Immature natural killer cell (primary cell): ENCODE measurements around the gene LIN7A. TPM values are rescaled to one million over a fixed set of nuclear protein-coding genes. Genes with fewer than 3 reads are reported as not detected.
"Not testable (repeated sequence)": the region's sequence is repeated elsewhere in the genome, so short reads cannot be mapped to it uniquely, and the experiment has no call there.

Source experiments
- DNase-seq, 3 donors: peaks; one replicate each; pipeline ENCODE4 v3.0.0; 2022; ENCODE audit warnings: mixed read lengths in 1 of 3
- H3K27ac Mint-ChIP-seq, 6 donors: one replicate each; pipeline ENCODE4 v1.8.0; 2020; ENCODE audit warnings: mixed read lengths in 6 of 6, mild to moderate bottlenecking in 5 of 6, inconsistent platforms in 4 of 6, moderate library complexity in 3 of 6
- H3K27me3 Mint-ChIP-seq, 3 donors: one replicate each; pipeline ENCODE4 v1.8.0; 2020 to 2021; ENCODE audit warnings: low read depth in 3 of 3, mild to moderate bottlenecking in 3 of 3, mixed read lengths in 3 of 3, moderate library complexity in 3 of 3, inconsistent platforms in 1 of 3
- H3K36me3 Mint-ChIP-seq, 3 donors: one replicate each; pipeline ENCODE4 v1.8.0; 2020; ENCODE audit warnings: mixed read lengths in 3 of 3, inconsistent platforms in 2 of 3, mild to moderate bottlenecking in 2 of 3
- H3K4me1 Mint-ChIP-seq, 2 donors: one replicate each; pipeline ENCODE4 v1.8.0; 2020; ENCODE audit warnings: inconsistent platforms in 2 of 2, mild to moderate bottlenecking in 2 of 2, mixed read lengths in 2 of 2, moderate library complexity in 1 of 2
- H3K4me3 Mint-ChIP-seq, 5 donors: one replicate each; pipeline ENCODE4 v1.8.0; 2020; ENCODE audit warnings: mild to moderate bottlenecking in 5 of 5, mixed read lengths in 5 of 5, inconsistent platforms in 3 of 5, moderate library complexity in 3 of 5
- H3K9me3 Mint-ChIP-seq, 6 donors: one replicate each; pipeline ENCODE4 v1.8.0; 2020; ENCODE audit warnings: mild to moderate bottlenecking in 6 of 6, mixed read lengths in 6 of 6, inconsistent platforms in 4 of 6, moderate library complexity in 3 of 6
- polyA plus RNA-seq, 3 donors: library from polyadenylated mRNA; unstranded; fragments of 300-500 nt; fragmentation: Illumina TruSeq; gene quantifications; one replicate each; pipeline ENCODE4 v1.2.3, GENCODE V29; 2021

Gene LIN7A
- polyA plus RNA-seq, 3 donors from 2014 or later: 0.35 TPM; not detected in 2

DNA sequence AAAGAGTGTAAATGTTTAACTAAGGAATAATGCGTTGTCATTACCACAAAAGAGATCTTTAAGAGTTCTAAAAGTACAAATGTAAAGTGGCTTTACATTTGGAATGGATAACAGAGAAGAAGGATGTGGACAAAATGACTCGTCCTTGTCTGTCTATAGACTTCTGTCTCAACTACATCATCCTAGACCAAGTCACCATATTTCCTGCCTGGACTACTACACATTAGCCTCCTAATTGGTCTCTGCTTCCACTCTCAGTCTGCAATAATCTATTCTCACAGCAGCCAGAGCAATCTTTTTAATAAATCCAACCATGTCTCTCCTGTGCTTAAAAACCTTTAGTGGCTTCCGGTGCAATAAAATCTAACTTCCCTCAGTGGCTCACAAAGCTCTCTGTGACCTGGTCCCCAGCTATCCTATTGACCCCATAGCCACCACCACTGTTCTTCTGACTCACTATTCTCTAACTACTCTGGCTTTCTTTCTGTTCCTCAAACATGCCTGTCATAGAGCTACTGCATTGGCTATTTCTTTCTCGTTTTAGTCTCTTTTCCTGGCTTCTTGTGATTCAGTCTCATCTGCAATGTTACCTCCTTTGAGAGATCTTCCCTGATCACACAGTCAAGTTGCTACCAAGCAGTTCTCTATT, 130.0 kb downstream of the LIN7A start:
- no peak for DNase-seq
- Mint-ChIP-seq H3K27me3 (peaks cover 2% of the 10 kb centered on the region in 3 donors), H3K4me3 (no peak overlapping the region), H3K4me1 (no peaks in the 10 kb centered on the region), H3K9me3 (peaks cover 2 to 33% (median 9%) of the 10 kb centered on the region in 6 donors), H3K27ac (no peak overlapping the region), H3K36me3 (no peaks in the 10 kb centered on the region)

- Mint-ChIP-seq H3K9me3 (peaks cover 3 to 21% (median 9%) of the 10 kb centered on the region in 6 donors), H3K4me3 (no peak overlapping the region), H3K27ac (no peak overlapping the region), H3K27me3 (peaks cover 2% of the 10 kb centered on the region in 3 donors), H3K36me3 (no peaks in the 10 kb centered on the region), H3K4me1 (no peaks in the 10 kb centered on the region)
- DNase-seq: no peak
Measured at GRCh38 chr12:80805106-80805505, 132.6 kb downstream of the LIN7A start.

GRCh38 chr12:80802652-80803400, 134.9 kb downstream of the LIN7A start:
- no peak for DNase-seq
- Mint-ChIP-seq H3K9me3 (peaks cover 4 to 22% (median 12%) of the 10 kb centered on the region in 6 donors), H3K4me1 (no peaks in the 10 kb centered on the region), H3K27ac (no peak overlapping the region), H3K27me3 (peaks cover 0 to 2% (median 0%) of the 10 kb centered on the region in 3 donors), H3K4me3 (no peak overlapping the region), H3K36me3 (no peaks in the 10 kb centered on the region)

DNA sequence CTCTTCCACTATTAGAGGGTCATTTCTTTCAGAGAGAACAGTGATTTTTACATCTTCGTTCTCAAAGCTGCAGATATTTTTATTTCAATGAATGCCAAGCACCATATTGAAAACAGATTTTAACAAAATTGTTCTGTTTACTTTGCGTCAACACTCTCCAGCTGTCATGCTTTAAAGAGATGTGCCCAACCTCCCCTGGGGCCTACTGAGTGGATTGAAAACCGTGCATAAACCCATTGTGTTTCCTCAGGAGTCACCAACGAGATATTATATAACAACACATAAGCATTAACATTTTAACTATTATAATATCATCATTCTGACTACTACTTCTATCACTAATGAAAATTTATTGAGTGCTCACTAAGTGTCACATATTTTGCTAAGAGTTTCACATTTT, 139.5 kb downstream of the LIN7A start:
- Mint-ChIP-seq H3K27me3 (no peaks in the 10 kb centered on the region), H3K4me3 (no peak overlapping the region), H3K9me3 (peaks cover 0 to 13% (median 3%) of the 10 kb centered on the region in 6 donors), H3K4me1 (no peaks in the 10 kb centered on the region), H3K27ac (no peak overlapping the region), H3K36me3 (no peaks in the 10 kb centered on the region)
- DNase-seq: no peak

GRCh38 chr12:80794551-80794950, 143.2 kb downstream of the LIN7A start:
- no peak for DNase-seq
- no peaks in the 10 kb centered on the region for H3K27me3 Mint-ChIP-seq
- peaks cover 0 to 9% (median 3%) of the 10 kb centered on the region in 6 donors for H3K9me3 Mint-ChIP-seq
- no peaks in the 10 kb centered on the region for H3K4me1 Mint-ChIP-seq
- H3K36me3 Mint-ChIP-seq: no peaks in the 10 kb centered on the region
- H3K27ac Mint-ChIP-seq: no peak overlapping the region
- H3K4me3 Mint-ChIP-seq: no peak overlapping the region

DNA sequence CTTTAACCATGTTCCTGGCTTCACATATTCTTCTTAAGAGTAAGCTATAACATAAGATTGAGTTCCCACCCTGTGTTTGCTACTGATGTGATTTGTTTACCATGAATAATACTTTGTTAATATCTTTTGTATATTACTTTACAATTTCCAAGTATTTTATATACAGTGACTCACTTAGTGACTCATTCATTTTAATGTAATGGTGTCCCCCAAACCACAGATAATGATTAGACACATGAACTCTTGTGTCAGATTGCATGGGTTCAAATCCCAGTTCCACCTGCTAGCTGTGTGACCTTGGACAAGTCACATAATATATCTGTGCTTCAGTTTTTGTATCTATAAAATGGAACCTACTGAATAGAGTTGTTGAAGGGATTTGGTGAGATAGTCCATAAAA, 144.9 kb downstream of the LIN7A start:
- H3K36me3 Mint-ChIP-seq: no peaks in the 10 kb centered on the region

GRCh38 chr12:80791863-80792262, 145.9 kb downstream of the LIN7A start:
- H3K27ac Mint-ChIP-seq: no peak overlapping the region
- H3K27me3 Mint-ChIP-seq: peaks cover 0 to 3% (median 0%) of the 10 kb centered on the region in 3 donors
- no peak for DNase-seq
- peaks cover 4 to 7% (median 5%) of the 10 kb centered on the region in 6 donors for H3K9me3 Mint-ChIP-seq
- H3K4me3 Mint-ChIP-seq: no peak overlapping the region
- H3K36me3 Mint-ChIP-seq: no peaks in the 10 kb centered on the region
- H3K4me1 Mint-ChIP-seq: no peaks in the 10 kb centered on the region

More for the DNA sequence above, 144.9 kb downstream of the LIN7A start:
- Mint-ChIP-seq H3K4me3 (no peak overlapping the region), H3K4me1 (no peaks in the 10 kb centered on the region), H3K9me3 (peaks cover 0 to 10% (median 4%) of the 10 kb centered on the region in 6 donors), H3K27ac (no peak overlapping the region), H3K27me3 (no peaks in the 10 kb centered on the region)
- DNase-seq: no peak

- H3K27ac Mint-ChIP-seq, DNase-seq, H3K36me3 Mint-ChIP-seq, H3K4me1 Mint-ChIP-seq, H3K27me3 Mint-ChIP-seq, H3K4me3 Mint-ChIP-seq: not testable (repeated sequence)
- peaks cover 0 to 18% (median 8%) of the 10 kb centered on the region in 6 donors for H3K9me3 Mint-ChIP-seq
Measured at GRCh38 chr12:80788407-80788806, 149.3 kb downstream of the LIN7A start.

DNA sequence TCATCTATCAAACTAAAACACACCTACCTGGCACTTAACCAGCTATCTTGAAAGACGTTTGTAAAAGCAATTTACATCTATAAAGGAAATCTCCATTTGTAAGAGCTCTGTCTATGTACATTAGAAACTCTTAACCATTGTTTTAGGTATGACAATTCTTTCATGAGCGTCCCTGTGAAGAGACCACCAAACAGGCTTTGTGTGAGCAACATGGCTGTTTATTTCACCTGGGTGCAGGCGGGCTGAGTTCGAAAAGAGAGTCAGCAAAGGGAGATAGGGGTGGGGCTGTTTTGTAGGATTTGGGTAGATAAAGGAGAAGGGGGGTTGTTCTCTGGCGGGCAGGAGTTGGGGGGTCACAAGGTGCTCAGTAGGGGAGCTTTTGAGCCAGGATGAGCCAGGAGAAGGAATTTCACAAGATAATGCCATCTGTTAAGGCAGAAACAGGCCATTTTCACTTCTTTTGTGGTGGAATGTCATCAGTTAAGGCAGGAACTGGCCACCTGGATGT, 154.7 kb downstream of the LIN7A start:
- H3K27me3 Mint-ChIP-seq, H3K27ac Mint-ChIP-seq, H3K4me1 Mint-ChIP-seq, DNase-seq, H3K36me3 Mint-ChIP-seq, H3K4me3 Mint-ChIP-seq: not testable (repeated sequence)
- peaks cover 4 to 39% (median 9%) of the 10 kb centered on the region in 6 donors for H3K9me3 Mint-ChIP-seq

DNA sequence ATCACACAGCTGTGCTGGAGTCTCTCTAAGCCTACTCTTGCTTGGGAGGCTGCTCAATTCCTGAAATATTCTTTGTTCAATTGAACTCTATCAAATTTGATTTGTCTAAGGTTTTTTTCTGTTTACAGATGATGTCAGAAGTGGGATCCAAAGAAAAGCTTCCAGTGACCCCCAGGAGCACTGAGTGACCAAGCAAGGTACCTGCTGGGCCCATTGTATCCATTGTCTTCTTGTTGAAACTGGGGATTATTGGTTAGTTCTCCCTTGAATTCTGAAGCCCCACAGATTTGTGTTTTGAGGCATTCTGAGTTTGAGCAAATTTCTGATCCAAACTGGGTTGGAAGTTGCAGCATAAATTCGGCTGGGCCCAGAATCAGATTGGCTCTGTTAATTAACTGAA, 156.4 kb downstream of the LIN7A start:
- DNase-seq: no peak
- no peak overlapping the region for H3K27ac Mint-ChIP-seq
- H3K4me3 Mint-ChIP-seq: no peak overlapping the region
- no peaks in the 10 kb centered on the region for H3K4me1 Mint-ChIP-seq
- H3K36me3 Mint-ChIP-seq: no peaks in the 10 kb centered on the region
- peaks cover 0 to 39% (median 11%) of the 10 kb centered on the region in 6 donors for H3K9me3 Mint-ChIP-seq
- H3K27me3 Mint-ChIP-seq: peaks cover 0 to 2% (median 2%) of the 10 kb centered on the region in 3 donors

DNA sequence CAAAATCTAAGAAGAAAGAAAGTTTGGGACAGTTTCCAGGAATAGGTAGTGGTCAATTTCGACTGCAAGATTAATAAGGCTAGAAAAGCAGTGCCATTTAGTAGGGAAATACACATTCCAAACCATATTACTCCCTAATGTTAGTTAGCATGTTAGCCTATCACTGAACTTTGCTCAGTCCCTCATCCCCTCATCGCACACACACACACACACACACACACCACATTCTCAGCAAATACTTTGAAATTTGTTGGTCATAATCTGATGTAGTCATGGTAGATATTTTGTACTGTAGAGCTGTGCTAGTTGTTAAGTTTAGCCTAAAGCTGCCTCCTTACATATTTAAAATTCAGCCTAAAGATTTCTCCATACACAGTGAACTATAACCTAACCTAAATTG, 157.0 kb downstream of the LIN7A start:
- H3K9me3 Mint-ChIP-seq: peaks cover 0 to 39% (median 11%) of the 10 kb centered on the region in 6 donors
- no peaks in the 10 kb centered on the region for H3K36me3 Mint-ChIP-seq
- no peak for DNase-seq
- H3K27me3 Mint-ChIP-seq: peaks cover 0 to 2% (median 2%) of the 10 kb centered on the region in 3 donors
- H3K4me3 Mint-ChIP-seq: no peak overlapping the region
- no peak overlapping the region for H3K27ac Mint-ChIP-seq
- no peaks in the 10 kb centered on the region for H3K4me1 Mint-ChIP-seq

DNA sequence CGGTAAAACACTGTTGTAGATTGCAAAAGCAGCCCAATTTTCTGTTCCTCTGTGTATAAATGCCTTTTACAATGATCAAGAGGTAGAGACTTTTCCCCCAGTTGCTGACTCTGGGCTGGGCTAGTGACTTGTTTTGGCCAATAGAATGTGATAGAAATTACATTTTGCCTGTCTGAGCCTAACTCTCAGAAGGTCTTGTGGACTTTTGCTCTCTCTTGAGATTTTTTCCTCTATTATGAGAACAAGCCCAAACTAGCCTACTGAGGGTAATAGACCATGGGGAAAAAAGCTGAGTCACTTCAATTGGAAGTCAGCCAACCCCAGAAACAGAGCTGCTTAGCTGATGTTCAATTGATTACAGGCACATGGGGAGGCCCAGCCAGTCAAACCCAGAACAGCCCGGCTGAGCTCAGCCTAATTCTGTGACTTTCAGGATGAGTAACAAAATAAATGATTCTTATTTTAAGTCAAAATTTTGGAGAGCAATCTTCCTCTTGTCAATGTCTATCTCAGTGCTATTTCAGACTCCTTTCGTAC, 159.7 kb downstream of the LIN7A start:
- H3K9me3 Mint-ChIP-seq: peaks cover 0 to 39% (median 14%) of the 10 kb centered on the region in 6 donors
- no peak overlapping the region for H3K27ac Mint-ChIP-seq
- H3K4me1 Mint-ChIP-seq: no peaks in the 10 kb centered on the region
- H3K27me3 Mint-ChIP-seq: no peaks in the 10 kb centered on the region
- H3K4me3 Mint-ChIP-seq: no peak overlapping the region
- DNase-seq: no peak
- no peaks in the 10 kb centered on the region for H3K36me3 Mint-ChIP-seq

GRCh38 chr12:80777587-80777986, 160.1 kb downstream of the LIN7A start:
- Mint-ChIP-seq H3K4me3 (no peak overlapping the region), H3K27me3 (no peaks in the 10 kb centered on the region)

DNA sequence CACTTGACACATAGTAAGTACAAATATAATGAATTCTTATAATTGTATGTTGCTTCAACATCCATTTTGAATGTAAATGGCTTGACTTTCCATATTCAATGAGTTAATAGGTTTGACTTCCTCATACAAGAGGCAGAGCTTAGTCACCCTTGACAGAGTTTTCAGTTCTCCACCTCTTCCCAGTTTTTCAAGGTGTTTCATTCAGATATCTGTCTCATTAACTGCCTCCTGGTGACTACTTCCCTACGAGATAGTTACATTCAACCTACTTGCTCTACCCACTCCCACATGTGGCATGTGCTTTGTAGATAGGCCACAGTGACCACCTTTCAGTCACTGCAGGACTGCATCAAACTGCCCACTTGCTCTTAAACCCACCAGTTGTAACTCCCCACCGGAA, 161.0 kb downstream of the LIN7A start:
- H3K27me3 Mint-ChIP-seq: no peaks in the 10 kb centered on the region
- H3K4me3 Mint-ChIP-seq: no peak overlapping the region
- no peaks in the 10 kb centered on the region for H3K4me1 Mint-ChIP-seq
- no peak for DNase-seq
- H3K36me3 Mint-ChIP-seq: no peaks in the 10 kb centered on the region
- H3K27ac Mint-ChIP-seq: no peak overlapping the region
- H3K9me3 Mint-ChIP-seq: peaks cover 0 to 35% (median 13%) of the 10 kb centered on the region in 6 donors

More at GRCh38 chr12:80777587-80777986, 160.1 kb downstream of the LIN7A start:
- Mint-ChIP-seq H3K27ac (no peak overlapping the region), H3K36me3 (no peaks in the 10 kb centered on the region), H3K9me3 (peaks cover 0 to 40% (median 14%) of the 10 kb centered on the region in 6 donors), H3K4me1 (no peaks in the 10 kb centered on the region)
- no peak for DNase-seq
